Measurements from ENCODE around the gene PTPN7. TPM values are rescaled to one million over a fixed set of nuclear protein-coding genes. Genes with fewer than 3 reads are reported as not detected.
A peak's percentile ranks its signal among the peaks of the same experiment; 100 is the strongest.
"Not testable (repeated sequence)": the region's sequence is repeated elsewhere in the genome, so short reads cannot be mapped to it uniquely, and the experiment has no call there.

PTPN7 gene
- total RNA-seq, 4 donors from 2014 or later, result 0.42 to 2.7 (median 0.60) TPM; not detected in 1

- Histone ChIP-seq H3K4me3 (no peak overlapping the region), H3K27ac (no peak overlapping the region), H3K4me1 (peaks cover 33% of the 10 kb centered on the region), H3K27me3 (no peaks in the 10 kb centered on the region), H3K36me3 (no peaks in the 10 kb centered on the region), H3K9me3 (no peaks in the 10 kb centered on the region)
- 97% methylated on average over 5 of the region's 5 CpGs for WGBS
- no peak for DNase-seq (ENCODE audit: low spot score in 2 of 2)
- TF ChIP-seq POLR2AphosphoS5 (IDR thresholded peaks at IDR 0.05) (no peak), EP300 (IDR thresholded peaks at IDR 0.05) (no peak)
These were observed 14.1 kb downstream of the PTPN7 start for GRCh38 chr1:202146279-202146678.

DNA sequence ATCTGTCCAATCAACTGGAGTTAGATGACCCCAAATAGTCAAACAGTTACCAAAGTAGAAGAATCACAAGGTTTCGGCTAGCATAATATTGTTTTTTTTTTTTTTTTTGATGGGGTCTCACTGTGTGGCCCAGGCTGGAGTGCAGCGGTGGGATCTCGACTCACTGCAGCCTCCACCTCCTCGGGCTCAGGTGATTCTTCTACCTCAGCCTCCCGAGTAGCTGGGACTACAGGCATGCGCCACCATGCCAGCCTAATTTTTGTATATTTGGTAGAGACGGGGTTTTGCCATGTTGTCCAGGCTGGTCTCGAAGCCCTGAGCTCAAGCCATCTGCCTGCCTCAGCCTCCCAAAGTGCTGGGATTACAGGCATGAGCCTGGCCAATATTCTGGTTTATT lies 14.7 kb downstream of the PTPN7 start:
- not testable (repeated sequence) for H3K36me3 ChIP-seq; H3K9me3 ChIP-seq; DNase-seq (ENCODE audit: low spot score in 2 of 2); H3K27me3 ChIP-seq; H3K27ac ChIP-seq
- Histone ChIP-seq H3K4me3 (peak overlapping the region; percentile 77), H3K4me1 (peaks cover 35% of the 10 kb centered on the region)
- WGBS, result 89% methylated on average over 8 of the region's 8 CpGs

DNA sequence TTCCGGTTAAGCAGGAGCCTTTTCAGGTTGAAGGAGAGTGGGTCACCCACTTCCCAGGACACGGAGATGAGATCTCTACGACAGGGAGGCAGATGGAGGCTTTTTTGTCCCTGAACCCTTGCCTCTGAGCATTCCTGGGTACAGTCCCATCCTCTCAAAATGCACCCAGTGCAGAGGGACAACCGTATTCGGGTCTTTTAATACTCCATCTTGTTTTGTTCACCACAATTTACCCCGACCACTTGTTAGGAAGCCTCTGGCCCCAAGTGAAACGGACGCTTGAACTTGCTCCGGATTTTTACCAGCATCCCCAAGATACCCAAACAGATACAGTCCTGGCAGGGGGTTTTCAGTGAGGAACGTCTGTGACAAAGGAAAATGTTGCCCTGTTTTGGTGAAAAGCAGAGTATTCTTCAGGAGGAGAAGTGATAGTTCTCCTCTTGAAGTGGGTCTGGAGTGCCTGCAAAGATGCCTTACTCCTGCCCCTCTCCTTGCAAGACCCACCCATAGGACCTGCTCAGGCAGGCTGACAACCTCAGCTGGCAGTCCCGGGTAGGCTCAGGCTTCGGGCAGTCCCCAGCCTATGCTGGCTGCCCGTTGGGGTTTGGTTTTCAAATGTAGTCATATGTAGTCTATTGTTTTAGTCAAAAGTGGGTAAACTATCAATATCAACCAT lies 15.2 kb downstream of the PTPN7 start:
- no peaks in the 10 kb centered on the region for H3K9me3 ChIP-seq
- no peak for DNase-seq (ENCODE audit: low spot score in 2 of 2)
- no peak for TF ChIP-seq CTCF (IDR thresholded peaks at IDR 0.05)
- TF ChIP-seq POLR2AphosphoS5 (IDR thresholded peaks at IDR 0.05), result no peak
- no peak for TF ChIP-seq POLR2A (IDR thresholded peaks at IDR 0.05)
- TF ChIP-seq EP300 (IDR thresholded peaks at IDR 0.05), result no peak
- H3K27ac ChIP-seq, result peak overlapping the region; percentile 93
- H3K4me1 ChIP-seq, result peaks cover 35% of the 10 kb centered on the region
- peaks cover 4% of the 10 kb centered on the region for H3K36me3 ChIP-seq
- 4% methylated on average over 11 of the region's 13 CpGs for WGBS
- H3K27me3 ChIP-seq, result no peaks in the 10 kb centered on the region
- H3K4me3 ChIP-seq, result peak overlapping the region; percentile 77

DNA sequence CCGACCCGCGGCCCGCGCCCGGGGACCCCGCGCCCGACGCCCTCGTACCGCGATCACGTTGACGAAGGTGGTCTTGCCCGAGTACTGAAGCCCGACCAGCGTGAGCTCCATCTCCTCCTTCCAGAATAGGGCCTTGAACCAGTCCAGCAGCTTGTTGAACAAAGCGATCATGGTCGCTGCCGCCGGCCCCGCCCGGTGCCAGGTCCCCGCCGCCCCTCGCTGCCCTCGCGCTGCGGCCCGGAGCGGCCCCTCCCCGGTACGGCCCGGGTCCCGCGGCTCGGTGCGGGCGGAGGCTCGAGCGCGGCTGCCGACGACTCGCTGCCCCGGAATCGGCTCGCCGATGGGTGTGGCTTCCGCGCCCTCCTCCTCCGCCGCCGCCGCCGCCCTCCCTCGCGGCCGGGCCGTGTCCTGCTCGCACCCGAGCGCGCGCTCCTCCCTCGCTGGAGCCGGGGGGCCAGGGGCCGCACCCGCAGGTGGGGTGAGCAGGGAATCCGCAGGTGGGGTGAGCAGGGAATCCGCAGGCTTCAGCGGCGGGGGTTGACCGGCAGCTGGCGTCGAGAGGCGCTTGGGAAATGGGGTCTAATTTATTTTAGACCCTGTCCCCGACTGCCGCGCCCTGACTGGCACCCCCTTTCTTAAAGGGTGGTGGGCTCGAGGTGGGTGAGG lies 15.9 kb downstream of the PTPN7 start, which contains the start of gene ARL8A:
ARL8A (minus strand) TSS at position 336 of the 666 bp plus-strand sequence; CDS start at position 171, 165 bp downstream.
- Histone ChIP-seq H3K9me3 (no peaks in the 10 kb centered on the region), H3K27me3 (no peaks in the 10 kb centered on the region), H3K4me3 (peak within 1 kb of the TSS; percentile 77), H3K4me1 (peaks cover 35% of the 10 kb centered on the region), H3K36me3 (peaks cover 4% of the 10 kb centered on the region), H3K27ac (peak within 1 kb of the TSS; percentile 93)
- TF ChIP-seq CTCF (IDR thresholded peaks at IDR 0.05) (no peak), POLR2A (IDR thresholded peaks at IDR 0.05) (peak; percentile 17 to 58), EP300 (IDR thresholded peaks at IDR 0.05) (no peak)
- WGBS, result 0% methylated on average over 4 of the region's 82 CpGs
- DNase-seq (ENCODE audit: low spot score in 2 of 2), result peak in 1 of 2 donors; percentile 82

DNA sequence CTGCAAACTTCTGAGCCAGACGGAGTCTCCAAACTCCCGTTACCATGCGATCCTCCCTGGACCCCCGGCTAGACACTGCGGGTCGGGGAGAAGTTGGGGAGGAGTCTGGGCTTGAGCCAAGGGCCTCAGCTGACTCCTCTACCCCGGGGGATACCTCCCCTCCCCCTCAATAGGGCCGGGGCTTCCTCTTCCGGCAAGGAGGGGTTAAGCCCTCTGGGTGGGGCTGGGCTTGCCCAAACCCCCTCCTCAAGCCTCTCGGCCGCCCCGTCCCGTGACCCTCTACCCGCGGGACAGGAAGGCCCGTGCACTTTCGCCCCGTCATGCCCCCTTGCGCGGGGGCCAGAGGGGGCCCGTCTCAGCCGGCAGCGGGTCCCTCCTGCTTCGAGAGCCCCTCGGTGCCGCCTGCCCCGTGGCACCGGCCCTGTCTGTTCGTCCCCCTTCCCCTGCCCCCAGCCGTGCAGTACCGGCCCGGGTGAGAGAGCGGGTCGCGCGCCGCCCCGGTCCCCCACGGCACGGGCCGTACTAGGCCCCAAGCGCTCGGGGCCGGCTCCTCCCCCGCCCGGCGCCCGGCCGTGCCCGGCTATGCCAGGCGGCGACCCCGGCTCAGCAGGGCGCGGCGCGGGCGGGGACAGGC lies 16.5 kb downstream of the PTPN7 start:
- Histone ChIP-seq H3K9me3 (no peaks in the 10 kb centered on the region), H3K36me3 (peaks cover 4% of the 10 kb centered on the region), H3K4me1 (peaks cover 35% of the 10 kb centered on the region), H3K4me3 (peak overlapping the region; percentile 77), H3K27ac (peak overlapping the region; percentile 93), H3K27me3 (no peaks in the 10 kb centered on the region)
- under 1% methylated on average over 24 of the region's 58 CpGs for WGBS
- DNase-seq (ENCODE audit: low spot score in 2 of 2), result no peak
- no peak for TF ChIP-seq EP300 (IDR thresholded peaks at IDR 0.05)
- no peak for TF ChIP-seq CTCF (IDR thresholded peaks at IDR 0.05)
- TF ChIP-seq POLR2AphosphoS5 (IDR thresholded peaks at IDR 0.05), result no peak
- no peak for TF ChIP-seq POLR2A (IDR thresholded peaks at IDR 0.05)
